ENCODE results near the gene MMRN2. TPM values are rescaled to one million over a fixed set of nuclear protein-coding genes. Genes with fewer than 3 reads are reported as not detected.

The MMRN2 gene
- total RNA-seq, 2 experiments from 2014 or later, result not detected

GRCh38 chr10:86962136-86962980, 4.9 kb upstream of the MMRN2 start:
- TF ChIP-seq, protein P1, sequence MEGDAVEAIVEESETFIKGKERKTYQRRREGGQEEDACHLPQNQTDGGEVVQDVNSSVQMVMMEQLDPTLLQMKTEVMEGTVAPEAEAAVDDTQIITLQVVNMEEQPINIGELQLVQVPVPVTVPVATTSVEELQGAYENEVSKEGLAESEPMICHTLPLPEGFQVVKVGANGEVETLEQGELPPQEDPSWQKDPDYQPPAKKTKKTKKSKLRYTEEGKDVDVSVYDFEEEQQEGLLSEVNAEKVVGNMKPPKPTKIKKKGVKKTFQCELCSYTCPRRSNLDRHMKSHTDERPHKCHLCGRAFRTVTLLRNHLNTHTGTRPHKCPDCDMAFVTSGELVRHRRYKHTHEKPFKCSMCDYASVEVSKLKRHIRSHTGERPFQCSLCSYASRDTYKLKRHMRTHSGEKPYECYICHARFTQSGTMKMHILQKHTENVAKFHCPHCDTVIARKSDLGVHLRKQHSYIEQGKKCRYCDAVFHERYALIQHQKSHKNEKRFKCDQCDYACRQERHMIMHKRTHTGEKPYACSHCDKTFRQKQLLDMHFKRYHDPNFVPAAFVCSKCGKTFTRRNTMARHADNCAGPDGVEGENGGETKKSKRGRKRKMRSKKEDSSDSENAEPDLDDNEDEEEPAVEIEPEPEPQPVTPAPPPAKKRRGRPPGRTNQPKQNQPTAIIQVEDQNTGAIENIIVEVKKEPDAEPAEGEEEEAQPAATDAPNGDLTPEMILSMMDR (conservative IDR thresholded peaks at IDR 0.05; ENCODE audit: low read length), result no peak
- no peak for TF ChIP-seq EZH2phosphoT487 (IDR thresholded peaks at IDR 0.05; ENCODE audit: borderline replicate concordance, low read depth, low read length)
- no TSS peak for BruUV-seq (replicated peaks)
- ChIA-PET CTCF (ENCODE audit: unreplicated experiment) (no interaction called here), POLR2A (no interaction called here)
- Histone ChIP-seq H3K4me3 (ENCODE audit: low read depth, low read length, poor library complexity, severe bottlenecking) (no peak overlapping the region), H3K9me3 (ENCODE audit: low read length) (no peaks in the 10 kb centered on the region), H2AFZ (ENCODE audit: low read length) (no peak overlapping the region), H3K9me2 (ENCODE audit: insufficient read depth, low read length) (no peaks in the 10 kb centered on the region), H3K4me1 (ENCODE audit: insufficient read depth, low read length, poor library complexity, severe bottlenecking) (no peaks in the 10 kb centered on the region), H3K79me2 (ENCODE audit: insufficient read depth, low read depth, low read length) (no peaks in the 10 kb centered on the region), H3K36me3 (ENCODE audit: insufficient read depth, low read length) (no peaks in the 10 kb centered on the region), H3K27ac (ENCODE audit: low read depth, low read length, poor library complexity, severe bottlenecking) (no peak overlapping the region), H3K4me2 (ENCODE audit: low read length) (no peak overlapping the region), H4K20me1 (ENCODE audit: insufficient read depth, low read length) (no peaks in the 10 kb centered on the region)
- intact Hi-C loops (cut with micrococcal nuclease; ENCODE audit: unreplicated experiment), result loop anchor here (10.0 kb wide), 1 partner anchor 248 kb away; no protein-coding TSS in a partner anchor
- no peak for DNase-seq (ENCODE audit: low spot score)

DNA sequence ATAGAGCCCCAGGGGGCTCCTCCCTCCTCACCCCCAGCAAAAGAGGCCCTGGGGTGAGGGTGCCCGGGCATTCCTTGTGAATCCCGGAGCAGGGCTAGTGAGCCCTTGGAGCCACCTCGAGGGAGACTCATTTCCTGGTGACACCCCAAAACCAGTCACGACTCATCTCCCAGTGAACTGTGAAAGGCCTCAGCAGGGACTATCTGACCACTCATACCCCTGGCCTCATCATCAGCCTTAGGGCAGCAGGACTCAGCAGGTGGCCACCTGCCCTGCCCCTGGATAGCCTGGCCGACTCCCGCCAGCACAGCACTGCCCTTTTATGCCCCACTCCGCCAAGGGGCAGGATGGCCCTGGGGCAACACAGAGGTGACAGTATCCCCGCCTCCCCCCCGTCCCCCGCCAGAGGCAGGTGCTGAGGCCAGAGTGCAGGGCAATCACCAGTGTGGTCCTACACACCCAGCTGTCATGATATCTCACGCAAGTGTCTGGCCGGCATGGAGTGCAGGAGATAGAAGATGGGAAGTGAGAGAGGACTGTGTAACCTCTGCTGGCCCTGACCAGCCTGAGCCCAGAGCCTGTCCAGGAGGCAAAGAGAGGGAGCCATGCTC, 4.2 kb upstream of the MMRN2 start:
- Histone ChIP-seq H3K27ac (ENCODE audit: low read depth, low read length, poor library complexity, severe bottlenecking) (no peak overlapping the region), H3K4me1 (ENCODE audit: insufficient read depth, low read length, poor library complexity, severe bottlenecking) (no peaks in the 10 kb centered on the region), H3K36me3 (ENCODE audit: insufficient read depth, low read length) (no peaks in the 10 kb centered on the region), H3K9me2 (ENCODE audit: insufficient read depth, low read length) (no peaks in the 10 kb centered on the region), H2AFZ (ENCODE audit: low read length) (no peak overlapping the region), H3K4me2 (ENCODE audit: low read length) (no peak overlapping the region), H3K79me2 (ENCODE audit: insufficient read depth, low read depth, low read length) (no peaks in the 10 kb centered on the region), H4K20me1 (ENCODE audit: insufficient read depth, low read length) (no peaks in the 10 kb centered on the region), H3K9me3 (ENCODE audit: low read length) (no peaks in the 10 kb centered on the region), H3K4me3 (ENCODE audit: low read depth, low read length, poor library complexity, severe bottlenecking) (no peak overlapping the region)
- no peak for DNase-seq (ENCODE audit: low spot score)
- no TSS peak for BruUV-seq (replicated peaks)
- POLR2A ChIA-PET, result no interaction called here
- intact Hi-C loops (cut with micrococcal nuclease; ENCODE audit: unreplicated experiment), result loop anchor here (10.0 kb wide), 1 partner anchor 247 kb away; no protein-coding TSS in a partner anchor
- TF ChIP-seq, protein P1 (conservative IDR thresholded peaks at IDR 0.05; ENCODE audit: low read length), result no peak
- no peak for TF ChIP-seq EZH2phosphoT487 (IDR thresholded peaks at IDR 0.05; ENCODE audit: borderline replicate concordance, low read depth, low read length)
- CTCF ChIA-PET (ENCODE audit: unreplicated experiment), result no interaction called here

Measured in OCI-LY7 (cell line).